K562 (cell line): ENCODE results near the gene ACBD5. TPM values are rescaled to one million over a fixed set of nuclear protein-coding genes. Genes with fewer than 3 reads are reported as not detected.

ENCODE experiments used
- CHCHD3 ChIP-seq: fragments of 250-450 bp; sonication (Bioruptor Pico); IDR thresholded peaks from 2 replicates; pipeline ENCODE4 v2.1.2; 2022; ENCODE audit warnings: mild to moderate bottlenecking
- CREM ChIP-seq: IDR thresholded peaks from 2 replicates; pipeline ENCODE4 v1.6.1; 2014; ENCODE audit warnings: antibody characterized with exemption, low read depth
- DIDO1 ChIP-seq: fragments of 450-650 bp; IDR thresholded peaks from 2 replicates; pipeline ENCODE4 v1.6.1; 2016; ENCODE audit warnings: low read depth, missing biosample characterization, missing genetic modification characterization
- EP400 ChIP-seq: fragments of 450-650 bp; IDR thresholded peaks from 2 replicates; pipeline ENCODE4 v1.6.1; 2017; ENCODE audit warnings: antibody characterized with exemption, mild to moderate bottlenecking, moderate library complexity
- MAX ChIP-seq: sonication (generic); formaldehyde crosslinking; IDR thresholded peaks from 2 replicates; pipeline ENCODE4 v1.9.0; 2022; ENCODE audit warnings: mild to moderate bottlenecking, missing genetic modification reagents
- MEF2A ChIP-seq: IDR thresholded peaks from 2 replicates; pipeline ENCODE4 v1.6.1; 2011; ENCODE audit warnings: low read depth, mild to moderate bottlenecking, low read length, moderate library complexity; ENCODE audit not compliant: control insufficient read depth
- MGA ChIP-seq: fragments of 450-650 bp; IDR thresholded peaks from 2 replicates; pipeline ENCODE4 v1.6.1; 2016; ENCODE audit warnings: mild to moderate bottlenecking, moderate library complexity
- polyA plus RNA-seq, 8 experiments: library from polyadenylated mRNA; depleted of rRNA in 4 of 8; stranded (reverse) in 5 of 8; unstranded in 3 of 8; fragments of >200 nt; fragmentation: Nextera tagmentation in 2 of 8; fragmentation: Illumina TruSeq in 1 of 8; extraction: Ambion mirVana in 2 of 8; extraction: Trizol in 1 of 8; gene quantifications; 2 replicates each; pipeline versions ENCODE4 v1.2.1 to v1.2.3, GENCODE V29; 2011 to 2014; ENCODE audit warnings: inconsistent platforms in 1 of 8, missing spikeins in 1 of 8
- total RNA-seq, 7 experiments: library from RNA; depleted of rRNA in 6 of 7; stranded (reverse); fragments of >200 nt in 6 of 7; fragmentation: Illumina TruSeq in 2 of 7; extraction: Trizol in 2 of 7; gene quantifications; 2 replicates each; pipeline versions ENCODE4 v1.2.1 to v1.2.3, GENCODE V29; 2011 to 2021; ENCODE audit warnings: low replicate concordance in 1 of 7

ACBD5 gene
- total and polyA plus RNA-seq, 9 of the 15 experiments (the other 6 are each of a cell fraction or from before 2014, with no cell fraction given): 1.5 to 10.3 (median 7.8) TPM

DNA sequence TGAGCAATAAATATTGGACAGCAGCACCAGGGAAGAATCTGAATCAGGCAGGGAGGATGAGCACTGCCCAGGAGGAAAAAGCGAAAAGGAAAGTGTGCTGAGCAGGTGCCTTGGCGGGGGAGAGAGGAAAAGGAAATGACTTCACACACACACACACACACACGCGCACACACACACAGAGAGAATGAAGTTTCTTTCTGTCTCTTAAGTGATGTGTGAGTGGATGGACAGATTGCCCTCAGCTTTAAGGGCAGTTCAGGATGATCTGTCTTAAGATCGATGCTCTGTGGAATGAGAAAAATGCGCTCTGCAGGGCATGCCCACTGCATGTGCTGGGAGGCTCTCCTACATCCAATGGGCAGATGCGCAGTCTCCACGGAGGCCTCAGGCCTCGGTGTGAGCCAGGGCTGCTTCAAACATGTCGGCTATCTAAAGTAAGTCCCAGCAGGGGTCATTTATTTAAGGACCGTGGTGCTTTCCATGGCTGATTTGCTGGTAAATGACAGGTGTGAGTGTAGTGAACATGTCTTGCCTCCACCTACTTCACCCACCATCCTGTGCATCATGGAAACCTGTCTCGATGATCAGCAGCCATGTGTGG lies 2.5 kb upstream of the ACBD5 start (continued):
- TF ChIP-seq MGA (peak; percentile 90), DIDO1 (0 out of 2 replicates have a peak, but pooled peaks have one; percentile 32), MAX (CRISPR knock-in tag) (peak; percentile 72), MEF2A (no peak), CREM (peak; percentile 45; the same call in 1 of the 2 replicates), CHCHD3 (CRISPR knock-in tag) (no peak), EP400 (peak; percentile 54)
